Effector CD8-positive, alpha-beta T cell (primary cell): Measurements from ENCODE around the gene DHRS3.

Source experiments
- DNase-seq: peaks from one replicate; lab custom pipeline; 2025; lab: John Stamatoyannopoulos, UW

Gene DHRS3

GRCh38 chr1:12518931-12519692 is 98.9 kb downstream of the DHRS3 start:
- DNase-seq: no peak
